CD4-positive, alpha-beta T cell (primary cell): ENCODE measurements around the gene NEK7. TPM values are rescaled to one million over a fixed set of nuclear protein-coding genes. Genes with fewer than 3 reads are reported as not detected.

Experiments
- ATAC-seq: fragments of 200-7000 bp; cut with Tn5 transposase; one replicate; pipeline ENCODE4 v1.10.0; 2022; ENCODE audit warnings: mild to moderate bottlenecking; ENCODE audit not compliant: poor library complexity
- CTCF ChIA-PET: fragments of 350-600 bp; sonication (Branson Sonifier 250); formaldehyde crosslinking; loops from one replicate; lab custom pipeline; 2021; ENCODE audit warnings: antibody characterized with exemption, inconsistent platforms; lab: Charles Lee
- POLR2A ChIA-PET: fragments of 350-600 bp; sonication (Branson Sonifier 250); formaldehyde crosslinking; loops from one replicate; lab custom pipeline; 2021; ENCODE audit warnings: antibody characterized with exemption, inconsistent platforms; lab: Charles Lee
- DNase-seq, 14 experiments: peaks; one replicate each; pipeline ENCODE4 v3.0.0-alpha.2; 2013 to 2020; ENCODE audit warnings: mixed read lengths in 2 of 14
- H3K27ac ChIP-seq, 2 donors: one replicate each; pipeline versions ENCODE4 v1.5.1 to v1.7.0; 2013; ENCODE audit warnings: low read length in 2 of 2, low read depth in 1 of 2, mild to moderate bottlenecking in 1 of 2
- H3K27me3 ChIP-seq, 2 experiments: 1 replicate in 1 of 2; 2 replicates in 1 of 2; pipeline versions ENCODE4 v1.6.1 to v1.7.0; 2013; ENCODE audit warnings: low read length in 2 of 2, control low read depth in 1 of 2, mild to moderate bottlenecking in 1 of 2, moderate library complexity in 1 of 2; ENCODE audit not compliant: insufficient read depth in 2 of 2, control insufficient read depth in 1 of 2
- H3K36me3 ChIP-seq: one replicate; pipeline ENCODE4 v1.6.1; 2013; ENCODE audit warnings: low read length, control low read depth; ENCODE audit not compliant: insufficient read depth
- H3K4me1 ChIP-seq: one replicate; pipeline ENCODE4 v1.6.1; 2013; ENCODE audit warnings: low read length, control low read depth; ENCODE audit not compliant: insufficient read depth
- H3K4me3 ChIP-seq: one replicate; pipeline ENCODE4 v1.5.1; 2013; ENCODE audit warnings: mild to moderate bottlenecking, low read length, moderate library complexity
- H3K9me3 ChIP-seq, 2 experiments: 1 replicate in 1 of 2; 2 replicates in 1 of 2; pipeline versions ENCODE4 v1.6.1 to v1.7.0; 2013; ENCODE audit warnings: low read length in 2 of 2, mild to moderate bottlenecking in 2 of 2, control low read depth in 1 of 2, moderate library complexity in 1 of 2; ENCODE audit not compliant: control insufficient read depth in 1 of 2, insufficient read depth in 1 of 2
- H3K27ac Mint-ChIP-seq: one replicate; pipeline ENCODE4 v1.8.0; 2020; ENCODE audit warnings: mixed read lengths
- H3K27me3 Mint-ChIP-seq: one replicate; pipeline ENCODE4 v1.8.0; 2021; ENCODE audit warnings: mixed read lengths
- H3K36me3 Mint-ChIP-seq: one replicate; pipeline ENCODE4 v1.8.0; 2021; ENCODE audit warnings: low read depth, mixed read lengths
- H3K4me1 Mint-ChIP-seq: one replicate; pipeline ENCODE4 v1.8.0; 2021; ENCODE audit warnings: low read depth, mixed read lengths
- H3K4me3 Mint-ChIP-seq: one replicate; pipeline ENCODE4 v1.8.0; 2020; ENCODE audit warnings: mild to moderate bottlenecking, mixed read lengths
- H3K9me3 Mint-ChIP-seq: one replicate; pipeline ENCODE4 v1.8.0; 2020; ENCODE audit warnings: mixed read lengths
- CTCF ChIP-seq: fragments of 200-600 bp; IDR thresholded peaks from one replicate; pipeline ENCODE4 v1.8.0; 2022; ENCODE audit warnings: antibody characterized with exemption, mild to moderate bottlenecking
- intact Hi-C, 2 experiments: fragments of 100-400 bp; cut with DNase I in 1 of 2; cut with micrococcal nuclease in 1 of 2; formaldehyde crosslinking; loops; one replicate each; pipeline versions ENCODE4 v1.15.1 to v1.9.0; 2023 to 2025; cut with DNase I, micrococcal nuclease
- total RNA-seq, 174 experiments: library from RNA in 2 of 174; stranded (reverse) in 2 of 174; gene quantifications; one replicate each; pipeline ENCODE4 v1.2.3 and lab custom pipeline; 2021 to 2026

NEK7 gene
- total RNA-seq, 2 experiments from 2014 or later = 11.8 to 13.0 TPM

- no peaks in the 10 kb centered on the region for H3K4me1 ChIP-seq
- no peaks in the 10 kb centered on the region for H3K36me3 ChIP-seq
- Mint-ChIP-seq H3K36me3 (no peaks in the 10 kb centered on the region), H3K27me3 (no peaks in the 10 kb centered on the region), H3K4me3 (no peak overlapping the region), H3K4me1 (no peaks in the 10 kb centered on the region), H3K9me3 (no peaks in the 10 kb centered on the region), H3K27ac (no peak overlapping the region)
- no peak overlapping the region for H3K4me3 ChIP-seq
- intact Hi-C loops = no loop called here
- ChIA-PET CTCF (no interaction called here), POLR2A (no interaction called here)
- H3K27me3 ChIP-seq = no peaks in the 10 kb centered on the region
- TF ChIP-seq CTCF = no peak
- DNase-seq = no peak
- no peak overlapping the region for H3K27ac ChIP-seq
- H3K9me3 ChIP-seq = no peaks in the 10 kb centered on the region
- no peak for ATAC-seq
Measured at GRCh38 chr1:198109371-198109715, 47.5 kb upstream of the NEK7 start.

DNA sequence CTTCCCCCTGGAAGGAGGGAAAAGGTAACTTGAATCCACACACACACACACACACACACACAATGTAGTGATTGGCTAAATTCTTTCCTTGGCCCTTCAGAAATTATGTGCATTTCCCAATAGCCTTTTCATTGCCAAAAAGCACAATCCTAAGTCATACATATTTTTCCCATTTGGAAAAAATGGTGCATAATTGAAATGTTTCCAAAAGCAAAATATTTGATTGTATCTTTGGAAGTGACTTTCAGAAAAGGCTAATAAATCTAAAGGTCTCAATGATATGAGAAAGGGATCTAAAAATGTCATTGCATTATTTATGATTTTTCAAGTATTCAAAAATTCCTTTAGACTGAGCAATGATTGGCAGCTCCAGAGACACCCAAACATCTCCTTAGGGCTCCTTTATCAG, 43.5 kb upstream of the NEK7 start:
- H3K9me3 ChIP-seq = no peaks in the 10 kb centered on the region
- POLR2A ChIA-PET = no interaction called here
- intact Hi-C loops = no loop called here
- CTCF ChIA-PET = no interaction called here
- H3K36me3 ChIP-seq = no peaks in the 10 kb centered on the region
- Mint-ChIP-seq H3K4me3 (no peak overlapping the region), H3K27me3 (no peaks in the 10 kb centered on the region), H3K27ac (no peak overlapping the region), H3K36me3 (no peaks in the 10 kb centered on the region), H3K4me1 (no peaks in the 10 kb centered on the region), H3K9me3 (no peaks in the 10 kb centered on the region)
- no peak for DNase-seq
- H3K4me3 ChIP-seq = no peak overlapping the region
- no peak overlapping the region for H3K27ac ChIP-seq
- ATAC-seq = no peak
- no peaks in the 10 kb centered on the region for H3K4me1 ChIP-seq
- TF ChIP-seq CTCF = no peak
- H3K27me3 ChIP-seq = no peaks in the 10 kb centered on the region

DNA sequence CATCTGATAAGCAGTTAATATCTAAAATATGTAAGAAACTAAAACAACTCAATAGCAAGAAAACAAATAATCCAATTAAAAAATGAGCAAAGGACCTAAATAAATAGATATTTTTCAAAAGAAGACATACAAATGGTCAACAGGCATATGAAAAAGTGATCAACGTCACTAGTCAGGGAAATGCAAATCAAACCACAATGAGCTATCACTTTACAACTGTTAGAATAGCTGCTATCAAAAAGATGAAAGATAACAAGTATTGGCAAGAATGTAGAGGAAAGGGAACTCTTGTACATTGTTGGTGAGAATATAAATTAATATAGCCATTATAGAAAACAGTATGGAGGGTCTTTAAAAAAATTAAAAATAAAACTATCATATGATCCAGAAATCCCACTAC, 40.7 kb upstream of the NEK7 start:
- H3K4me1 Mint-ChIP-seq = no peaks in the 10 kb centered on the region
- H3K36me3 ChIP-seq = no peaks in the 10 kb centered on the region
- ATAC-seq (no peak), DNase-seq (no peak)
- CTCF ChIA-PET = no interaction called here
- H3K36me3 Mint-ChIP-seq = no peaks in the 10 kb centered on the region
- POLR2A ChIA-PET = no interaction called here
- no peak for TF ChIP-seq CTCF
- intact Hi-C loops = no loop called here
- H3K9me3 ChIP-seq = no peaks in the 10 kb centered on the region
- H3K4me3 ChIP-seq = no peak overlapping the region
- no peak overlapping the region for H3K27ac Mint-ChIP-seq
- no peak overlapping the region for H3K4me3 Mint-ChIP-seq
- H3K27me3 ChIP-seq = no peaks in the 10 kb centered on the region
- no peaks in the 10 kb centered on the region for H3K4me1 ChIP-seq
- H3K27ac ChIP-seq = no peak overlapping the region
- H3K9me3 Mint-ChIP-seq = no peaks in the 10 kb centered on the region
- H3K27me3 Mint-ChIP-seq = no peaks in the 10 kb centered on the region
